ENCODE measurements around the gene MBD3L5. TPM values are rescaled to one million over a fixed set of nuclear protein-coding genes. Genes with fewer than 3 reads are reported as not detected.
"Not testable (repeated sequence)": the region's sequence is repeated elsewhere in the genome, so short reads cannot be mapped to it uniquely, and the experiment has no call there.

The MBD3L5 gene
- total RNA-seq, 4 donors from 2014 or later, result not detected

GRCh38 chr19:7059977-7060376 is 29.6 kb downstream of the MBD3L5 start:
- H3K27me3 ChIP-seq, H3K27ac ChIP-seq, ATAC-seq, H3K4me3 ChIP-seq, H3K9me3 ChIP-seq, H3K36me3 ChIP-seq, H3K4me1 ChIP-seq: not testable (repeated sequence)
- WGBS, 2 donors (ENCODE audit: low coverage in 1 of 2), result 25% methylated on average over 1 of the region's 2 CpGs; no CpG with 5 or more reads in 1 of the 2 donors

GRCh38 chr19:7063339-7063738 is 33.0 kb downstream of the MBD3L5 start:
- no peaks in the 10 kb centered on the region for H3K9me3 ChIP-seq
- 60 to 78% methylated on average over 3 of the region's 4 CpGs for WGBS, 2 donors (ENCODE audit: low coverage in 1 of 2)
- ATAC-seq, result no peak
- no peaks in the 10 kb centered on the region for H3K27me3 ChIP-seq
- TF ChIP-seq POLR2AphosphoS5 (IDR thresholded peaks at IDR 0.05) (no peak), POLR2A (IDR thresholded peaks at IDR 0.05) (no peak), CTCF (IDR thresholded peaks at IDR 0.05) (no peak), EP300 (IDR thresholded peaks at IDR 0.05) (no peak)
- no peak overlapping the region for H3K27ac ChIP-seq
- H3K36me3 ChIP-seq, result no peaks in the 10 kb centered on the region
- H3K4me1 ChIP-seq, result no peaks in the 10 kb centered on the region
- H3K4me3 ChIP-seq, result no peak overlapping the region

GRCh38 chr19:7063764-7064418 is 33.5 kb downstream of the MBD3L5 start:
- Histone ChIP-seq H3K36me3 (no peaks in the 10 kb centered on the region), H3K4me3 (no peak overlapping the region), H3K27ac (no peak overlapping the region), H3K4me1 (no peaks in the 10 kb centered on the region), H3K9me3 (no peaks in the 10 kb centered on the region), H3K27me3 (no peaks in the 10 kb centered on the region)
- ATAC-seq, result no peak
- 93 to 96% methylated on average over 5 of the region's 9 CpGs for WGBS, 2 donors (ENCODE audit: low coverage in 1 of 2)
- no peak for TF ChIP-seq POLR2A (IDR thresholded peaks at IDR 0.05)
- TF ChIP-seq POLR2AphosphoS5 (IDR thresholded peaks at IDR 0.05), result no peak
- TF ChIP-seq EP300 (IDR thresholded peaks at IDR 0.05), result no peak
- TF ChIP-seq CTCF (IDR thresholded peaks at IDR 0.05), result no peak

GRCh38 chr19:7067122-7067521 is 36.7 kb downstream of the MBD3L5 start:
- Histone ChIP-seq H3K4me1 (peaks cover 0 to 11% (median 7%) of the 10 kb centered on the region in 3 donors), H3K36me3 (peaks cover 0 to 16% of the 10 kb centered on the region in 2 donors)
- 25 to 44% methylated on average over 4 to 11 of the region's 13 CpGs for WGBS, 2 donors (ENCODE audit: low coverage in 1 of 2)
- not testable (repeated sequence) for ATAC-seq, H3K9me3 ChIP-seq, H3K27me3 ChIP-seq, H3K27ac ChIP-seq, H3K4me3 ChIP-seq
- peak in 1 of 4 experiments; percentile 29 for TF ChIP-seq CTCF (IDR thresholded peaks at IDR 0.05)

GRCh38 chr19:7067716-7068115 is 37.3 kb downstream of the MBD3L5 start:
- Histone ChIP-seq H3K27ac (no peak overlapping the region), H3K27me3 (no peaks in the 10 kb centered on the region), H3K4me3 (no peak overlapping the region), H3K36me3 (peaks cover 0 to 22% of the 10 kb centered on the region in 2 donors), H3K9me3 (no peaks in the 10 kb centered on the region), H3K4me1 (peaks cover 0 to 11% (median 7%) of the 10 kb centered on the region in 3 donors)
- no peak for ATAC-seq
- 80 to 90% methylated on average over 2 of the region's 2 CpGs for WGBS, 2 donors (ENCODE audit: low coverage in 1 of 2)
- no peak for TF ChIP-seq CTCF (IDR thresholded peaks at IDR 0.05)
- no peak for TF ChIP-seq POLR2A (IDR thresholded peaks at IDR 0.05)
- TF ChIP-seq EP300 (IDR thresholded peaks at IDR 0.05), result no peak
- TF ChIP-seq POLR2AphosphoS5 (IDR thresholded peaks at IDR 0.05), result no peak
